Measurements from ENCODE around the gene CENPV.

Gene CENPV

DNA sequence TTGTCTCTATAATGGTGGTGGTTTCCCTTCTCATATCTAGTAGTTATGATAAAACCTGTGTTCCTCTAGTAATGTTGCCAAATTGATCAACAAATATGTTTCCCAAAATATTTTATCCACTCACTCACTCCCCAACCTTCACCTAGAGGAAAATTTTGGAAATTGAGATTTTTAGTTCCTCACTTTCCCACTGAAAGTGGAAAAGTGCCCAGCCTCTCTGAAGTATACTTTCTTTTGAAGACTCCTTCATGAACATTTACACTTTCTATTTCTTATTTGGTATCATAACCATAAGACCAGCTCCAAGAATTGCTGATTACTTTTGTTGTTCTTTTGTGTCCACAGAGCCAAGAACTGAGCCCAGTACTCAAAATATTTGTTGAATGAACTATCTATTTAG, 5.1 kb upstream of the CENPV start:
- no peak for DNase-seq
- Histone ChIP-seq H3K9me3 (no peaks in the 10 kb centered on the region), H3K27me3 (no peaks in the 10 kb centered on the region), H3K36me3 (no peaks in the 10 kb centered on the region), H3K4me3 (ENCODE audit: low read depth, low read length) (no peak overlapping the region), H3K4me1 (no peaks in the 10 kb centered on the region)
- no peak for TF ChIP-seq CTCF (IDR thresholded peaks at IDR 0.05; ENCODE audit: low read depth, low read length)

- peaks cover 3% of the 10 kb centered on the region for H3K36me3 ChIP-seq
- H3K4me3 ChIP-seq (ENCODE audit: low read depth, low read length): no peak overlapping the region
- DNase-seq: no peak
- no peaks in the 10 kb centered on the region for H3K4me1 ChIP-seq
- no peaks in the 10 kb centered on the region for H3K9me3 ChIP-seq
- TF ChIP-seq CTCF (IDR thresholded peaks at IDR 0.05; ENCODE audit: low read depth, low read length): no peak
- H3K27me3 ChIP-seq: no peaks in the 10 kb centered on the region
Observed at GRCh38 chr17:16354585-16354984, 1.3 kb upstream of the CENPV start.

DNA sequence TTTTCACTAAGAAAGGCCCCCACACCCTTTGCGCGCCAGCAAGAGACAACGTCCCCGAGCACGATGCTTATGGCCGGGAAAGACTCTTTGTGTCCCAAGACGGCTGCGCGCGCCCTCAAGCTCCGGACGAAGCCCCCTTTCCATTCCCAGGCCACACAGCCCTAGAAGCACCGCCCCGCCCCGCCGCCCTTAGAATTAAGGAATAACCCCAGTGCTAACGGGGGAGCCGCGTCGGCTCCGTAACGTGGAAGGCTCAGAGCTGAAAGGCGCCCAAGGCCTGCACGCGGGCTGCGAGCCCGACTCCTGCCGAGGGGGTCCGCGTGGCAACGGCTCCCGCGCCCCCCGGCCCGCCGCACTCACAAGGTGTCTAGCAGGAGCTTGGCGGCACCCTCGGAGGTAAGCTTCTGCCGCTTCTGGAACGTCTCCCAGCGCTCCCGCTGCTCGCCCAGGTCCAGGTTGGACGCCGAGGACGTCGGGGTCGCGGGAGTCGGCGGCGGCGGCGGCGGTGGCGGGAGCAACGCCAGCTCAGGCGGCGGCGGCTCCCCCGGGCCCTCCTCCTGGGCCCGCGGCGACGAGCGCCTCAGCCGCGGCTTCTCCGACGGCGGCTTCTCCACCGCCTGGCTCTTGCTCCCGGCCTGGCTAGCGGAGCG, 477 bp downstream of the CENPV start:
- H3K36me3 ChIP-seq: peaks cover 17% of the 10 kb centered on the region
- peak; percentile 42 for DNase-seq
- no peak for TF ChIP-seq CTCF (IDR thresholded peaks at IDR 0.05; ENCODE audit: low read depth, low read length)
- peak overlapping the region; percentile 82 for H3K4me3 ChIP-seq (ENCODE audit: low read depth, low read length)
- H3K9me3 ChIP-seq: no peaks in the 10 kb centered on the region
- no peaks in the 10 kb centered on the region for H3K4me1 ChIP-seq
- no peaks in the 10 kb centered on the region for H3K27me3 ChIP-seq

DNA sequence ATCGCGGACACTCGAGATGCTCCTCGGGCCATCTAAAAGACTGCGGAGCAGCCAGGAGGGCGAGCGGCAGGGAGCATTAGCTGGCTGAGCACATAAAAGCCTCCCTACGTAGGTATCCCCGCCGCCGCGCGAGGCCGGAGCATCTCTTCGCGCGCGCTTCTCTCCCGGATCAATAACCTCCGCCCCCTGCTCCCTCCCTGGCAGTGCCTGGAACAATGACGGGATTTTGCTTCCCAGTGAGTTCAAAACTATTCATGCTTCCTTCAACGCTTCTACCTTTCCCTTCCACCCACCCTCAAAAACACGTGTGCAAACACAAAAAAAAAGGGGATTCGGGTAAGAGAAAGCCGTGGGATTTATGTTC, 984 bp downstream of the CENPV start:
- H3K27me3 ChIP-seq: no peaks in the 10 kb centered on the region
- no peaks in the 10 kb centered on the region for H3K4me1 ChIP-seq
- peaks cover 18% of the 10 kb centered on the region for H3K36me3 ChIP-seq
- no peaks in the 10 kb centered on the region for H3K9me3 ChIP-seq
- H3K4me3 ChIP-seq (ENCODE audit: low read depth, low read length): peak overlapping the region; percentile 82
- no peak for TF ChIP-seq CTCF (IDR thresholded peaks at IDR 0.05; ENCODE audit: low read depth, low read length)
- DNase-seq: peak; percentile 63

- no peak for DNase-seq
- H3K27me3 ChIP-seq: no peaks in the 10 kb centered on the region
- H3K36me3 ChIP-seq: peaks cover 21% of the 10 kb centered on the region
Observed at GRCh38 chr17:16351831-16352230, 1.4 kb downstream of the CENPV start.

More at GRCh38 chr17:16351831-16352230, 1.4 kb downstream of the CENPV start:
- no peak for TF ChIP-seq CTCF (IDR thresholded peaks at IDR 0.05; ENCODE audit: low read depth, low read length)
- peak overlapping the region; percentile 82 for H3K4me3 ChIP-seq (ENCODE audit: low read depth, low read length)
- no peaks in the 10 kb centered on the region for H3K4me1 ChIP-seq
- no peaks in the 10 kb centered on the region for H3K9me3 ChIP-seq

Measured in BE2C (cell line).